ENCODE results near the gene RAB40B.

GRCh38 chr17:82734987-82735866, 36.7 kb upstream of the RAB40B start, which contains the start of gene FN3K:
- TF ChIP-seq CTCF (IDR thresholded peaks at IDR 0.05) (no peak), EP300 (IDR thresholded peaks at IDR 0.05) (no peak), POLR2A (IDR thresholded peaks at IDR 0.05) (peak; percentile 41 to 57), POLR2AphosphoS5 (IDR thresholded peaks at IDR 0.05) (no peak)
